Medulla oblongata (tissue), 1 donor: ENCODE results near the gene LGALS3.
A peak's percentile ranks its signal among the peaks of the same experiment; 100 is the strongest.

Source experiments
- DNase-seq: peaks from one replicate; pipeline ENCODE4 v3.0.0-alpha.2; 2015; ENCODE audit errors: extremely low spot score

LGALS3 gene

DNA sequence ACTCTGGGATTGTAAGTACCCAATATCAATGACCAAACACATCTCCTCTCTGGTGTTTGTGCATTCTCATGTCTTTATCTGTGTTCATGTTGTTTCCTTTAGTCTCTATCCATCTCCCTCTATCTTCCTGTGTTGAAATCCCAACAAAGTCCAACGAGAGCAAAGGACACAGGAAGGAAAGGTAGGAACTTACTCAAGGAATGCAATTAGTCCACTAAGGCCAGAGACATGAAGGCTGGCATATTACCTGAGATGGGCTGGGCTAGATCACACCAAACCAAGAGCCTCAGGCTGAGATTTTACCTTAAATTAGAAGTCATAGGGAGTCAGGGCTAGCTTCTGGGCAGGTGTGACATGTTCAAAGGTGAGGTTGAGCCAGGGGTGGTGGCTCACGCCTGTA lies 14.3 kb upstream of the LGALS3 start:
- DNase-seq: no peak

DNA sequence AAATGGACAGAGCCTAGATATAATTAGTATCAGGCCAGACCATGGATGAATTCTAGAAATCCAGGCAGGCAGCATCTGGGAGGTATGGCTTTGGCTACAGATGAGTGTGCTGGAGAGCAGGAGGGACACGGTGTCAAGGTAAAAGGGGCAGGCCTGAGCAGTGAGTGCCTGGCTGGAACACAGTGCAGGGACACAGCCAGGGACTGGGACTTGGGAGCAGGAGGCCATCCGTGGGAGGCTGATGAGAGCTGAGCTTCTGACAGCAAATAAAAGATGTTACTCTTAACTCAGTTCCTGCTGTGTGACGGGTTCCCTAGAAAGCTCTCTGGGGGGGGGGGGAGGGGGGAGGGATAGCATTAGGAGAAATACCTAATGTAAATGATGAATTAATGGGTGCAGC lies 13.6 kb upstream of the LGALS3 start:
- DNase-seq: no peak

DNA sequence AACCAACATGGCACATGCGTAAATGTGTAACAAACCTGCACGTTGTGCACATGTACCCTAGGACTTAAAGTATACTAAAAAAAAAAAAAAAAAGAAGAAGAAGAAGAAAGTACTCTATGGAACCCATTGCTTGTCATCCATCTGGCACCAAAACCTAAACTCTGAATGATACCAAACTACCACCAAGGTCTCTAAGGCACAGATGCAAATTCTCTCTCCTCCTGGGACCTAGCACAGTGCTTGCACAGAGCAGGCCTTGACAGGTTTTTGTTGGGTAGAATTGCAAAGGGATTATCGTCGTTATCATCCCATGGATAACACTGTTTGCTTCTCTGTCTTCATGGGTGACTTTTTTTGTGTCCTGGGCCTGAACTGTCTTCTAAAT lies 13.2 kb upstream of the LGALS3 start:
- DNase-seq: no peak

DNA sequence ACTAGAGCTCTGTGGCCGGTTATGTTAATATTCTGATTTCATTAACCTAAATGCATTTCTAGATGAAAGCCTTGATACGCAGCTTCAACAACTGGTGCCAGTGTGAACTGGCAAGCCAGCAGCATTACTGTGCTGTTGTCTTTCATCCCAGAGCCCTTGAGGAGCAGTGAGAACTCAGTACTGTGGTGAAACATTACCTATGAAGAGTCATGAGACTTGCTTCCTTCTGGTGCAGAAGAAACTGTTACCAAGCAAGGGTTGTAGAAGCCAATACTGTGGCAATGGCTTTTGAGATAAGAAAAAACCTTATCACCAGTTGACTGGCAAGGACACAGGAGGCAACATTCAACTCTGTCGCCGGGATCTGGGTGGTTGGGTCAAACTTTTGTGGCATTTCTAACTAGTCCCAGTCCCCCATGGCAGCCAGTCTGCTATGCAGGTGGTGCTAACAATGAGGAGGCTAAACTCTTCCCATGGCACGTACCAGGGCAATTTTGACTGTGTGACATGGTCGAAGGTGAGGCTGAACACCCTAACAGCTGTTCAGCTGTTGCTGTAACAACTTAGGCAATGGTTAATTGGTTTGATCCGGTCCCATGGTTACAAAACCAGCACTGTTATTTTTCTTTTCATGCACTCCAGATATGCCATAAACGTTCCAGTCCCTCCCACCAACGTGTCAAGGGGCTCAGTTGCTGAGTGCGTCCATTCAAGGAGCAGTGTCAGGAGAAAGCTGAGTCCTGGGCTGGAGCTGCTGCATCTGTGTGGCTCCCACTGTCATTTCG lies 12.6 kb upstream of the LGALS3 start:
- no peak for DNase-seq

DNA sequence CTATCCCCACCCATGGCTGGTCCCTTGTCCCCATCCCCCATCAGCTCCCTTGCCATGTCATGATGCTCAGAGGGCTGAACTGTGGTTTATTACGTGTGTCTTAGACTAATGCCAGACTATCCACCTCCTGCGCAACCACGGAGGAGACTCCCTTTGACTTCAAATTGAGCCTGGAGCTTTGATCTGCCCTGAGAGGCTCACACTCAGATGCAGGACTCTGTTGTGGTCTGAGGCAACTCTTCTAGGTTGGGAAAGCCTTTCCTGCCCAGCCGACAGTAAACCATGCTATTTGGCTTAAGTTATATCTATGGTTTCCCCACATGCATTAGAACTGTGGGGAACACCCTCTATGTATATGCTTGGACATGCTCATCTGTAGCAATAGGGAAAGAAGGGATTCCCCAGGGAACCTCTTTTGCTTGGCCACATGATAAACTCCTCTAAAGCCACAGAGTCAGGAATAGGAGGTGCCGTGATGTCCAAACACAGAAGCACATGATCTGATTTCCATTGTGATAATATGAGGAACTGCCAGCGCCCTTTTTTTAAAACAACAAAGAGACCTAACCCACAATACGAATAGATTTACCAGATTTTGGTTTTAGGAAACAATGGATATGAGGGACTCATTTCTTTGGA lies 11.1 kb upstream of the LGALS3 start:
- peak; percentile 64 for DNase-seq

DNA sequence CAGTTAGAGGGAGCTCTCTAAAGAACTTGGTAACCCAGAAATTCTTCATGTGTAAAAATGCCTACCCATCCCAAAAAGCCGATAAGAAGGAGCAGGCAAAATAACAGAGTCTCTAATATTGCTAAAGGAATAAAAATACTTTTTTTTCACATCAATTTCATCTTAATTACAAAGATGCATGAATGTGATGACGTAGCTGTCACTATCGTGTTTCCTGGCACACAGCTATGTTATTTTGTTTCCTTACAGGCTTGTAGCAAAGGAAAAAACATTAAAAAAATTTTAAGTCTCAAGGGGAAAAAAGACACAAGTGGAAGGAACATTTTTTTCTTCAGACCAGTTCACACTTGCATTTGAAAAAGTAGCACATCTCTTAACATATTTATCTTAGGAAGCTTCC lies 10.3 kb upstream of the LGALS3 start:
- DNase-seq: no peak

- no peak for DNase-seq
Observed at GRCh38 chr14:55120571-55121495, 8.2 kb upstream of the LGALS3 start.

GRCh38 chr14:55121628-55122439 lies 7.2 kb upstream of the LGALS3 start:
- DNase-seq: no peak

DNA sequence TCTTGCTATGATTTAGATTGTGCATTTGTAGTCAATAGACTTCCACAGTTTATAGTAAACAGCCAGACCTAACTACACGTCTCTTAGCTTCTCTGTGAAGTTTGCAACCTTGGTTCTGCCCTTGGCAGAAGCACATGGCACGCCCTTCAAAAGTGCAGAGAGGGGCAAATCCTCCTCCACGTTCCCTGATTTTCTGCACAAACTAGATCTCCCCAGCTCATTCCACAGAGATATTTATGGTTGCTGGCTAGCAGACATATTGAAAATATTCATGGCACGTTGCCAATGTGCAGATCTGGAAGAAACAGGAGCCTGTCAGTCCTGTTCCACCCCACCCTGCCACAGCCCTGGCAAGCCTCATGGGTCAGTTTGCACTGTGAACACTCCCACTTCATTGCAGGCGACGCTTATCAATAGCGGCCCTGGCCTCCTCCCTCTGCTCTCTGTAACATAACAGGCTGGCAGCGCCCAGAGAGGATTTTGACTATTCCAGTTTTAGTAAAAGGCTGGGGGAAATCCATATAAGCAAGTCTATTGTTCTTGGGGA lies 6.5 kb upstream of the LGALS3 start:
- DNase-seq: no peak

GRCh38 chr14:55123101-55123500 lies 6.0 kb upstream of the LGALS3 start:
- DNase-seq: no peak

GRCh38 chr14:55123852-55124639 lies 5.0 kb upstream of the LGALS3 start:
- no peak for DNase-seq

DNA sequence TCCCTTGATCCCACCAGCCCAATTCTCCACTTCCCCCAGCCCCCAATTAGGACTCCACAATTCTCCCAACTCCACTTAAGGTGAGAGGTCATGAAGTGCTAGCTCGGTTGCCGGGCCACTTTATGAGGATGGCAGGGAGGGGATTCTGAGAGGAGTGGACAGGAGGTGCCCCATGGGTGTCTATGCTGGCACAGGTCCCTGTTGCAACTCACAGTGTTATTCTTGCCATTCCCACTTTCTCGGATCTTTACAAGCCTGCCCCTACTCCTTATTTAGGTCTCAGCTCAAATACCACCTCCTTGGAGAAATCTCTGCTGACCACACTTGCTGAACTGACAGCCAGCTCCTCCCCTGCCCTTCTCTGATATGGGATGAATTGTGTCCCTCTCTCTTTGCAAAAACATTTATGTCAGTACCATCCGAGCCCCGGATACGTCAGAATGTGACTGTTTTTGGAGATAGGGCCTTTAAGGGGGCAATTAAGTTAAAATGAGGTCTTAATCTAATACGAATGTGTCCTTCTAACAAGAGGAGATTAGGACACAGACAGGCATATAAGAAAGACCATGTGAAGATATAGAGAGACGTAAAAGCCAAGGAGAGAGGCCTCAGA lies 4.2 kb upstream of the LGALS3 start:
- DNase-seq: no peak

DNA sequence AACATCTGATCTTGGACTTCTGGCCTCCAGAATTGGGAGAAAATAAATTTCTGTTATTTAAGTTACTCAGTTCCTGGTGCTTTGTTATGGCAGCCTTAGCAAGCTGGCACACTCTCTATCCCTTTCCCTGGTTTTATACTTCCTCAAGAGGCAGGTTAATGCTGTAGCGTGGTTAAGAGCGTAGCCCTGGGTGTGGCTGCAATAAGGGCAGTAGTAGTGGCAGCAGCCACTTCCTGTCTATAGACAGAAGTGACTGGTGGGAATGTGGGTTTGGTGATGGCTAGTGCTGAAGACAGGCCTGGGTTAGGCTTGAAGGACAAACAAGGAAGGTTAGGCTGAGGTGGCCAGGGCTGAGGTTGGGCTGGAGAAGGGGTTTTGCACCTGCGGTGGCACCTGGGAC lies 3.6 kb upstream of the LGALS3 start:
- DNase-seq: no peak

DNA sequence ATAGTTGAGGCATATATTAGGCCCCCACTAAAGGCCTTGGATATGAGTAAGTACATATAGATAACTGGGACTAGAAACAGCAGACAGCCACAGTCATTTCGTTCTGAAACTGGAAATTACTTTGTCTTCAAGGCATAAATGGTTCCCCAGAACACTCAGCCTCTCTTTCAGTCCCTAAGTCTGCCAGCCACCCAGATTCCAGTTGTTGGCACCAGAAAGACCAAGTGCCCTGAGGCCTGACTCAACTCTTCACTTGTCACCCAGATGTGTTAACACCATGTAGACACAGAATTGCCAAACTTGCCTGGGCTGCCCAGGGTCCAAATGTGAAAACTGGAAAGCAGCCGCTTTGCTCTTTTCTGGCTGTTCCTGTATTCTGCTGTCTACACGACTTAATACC lies 3.0 kb upstream of the LGALS3 start:
- no peak for DNase-seq

GRCh38 chr14:55126932-55127459 lies 2.1 kb upstream of the LGALS3 start:
- DNase-seq: no peak

DNA sequence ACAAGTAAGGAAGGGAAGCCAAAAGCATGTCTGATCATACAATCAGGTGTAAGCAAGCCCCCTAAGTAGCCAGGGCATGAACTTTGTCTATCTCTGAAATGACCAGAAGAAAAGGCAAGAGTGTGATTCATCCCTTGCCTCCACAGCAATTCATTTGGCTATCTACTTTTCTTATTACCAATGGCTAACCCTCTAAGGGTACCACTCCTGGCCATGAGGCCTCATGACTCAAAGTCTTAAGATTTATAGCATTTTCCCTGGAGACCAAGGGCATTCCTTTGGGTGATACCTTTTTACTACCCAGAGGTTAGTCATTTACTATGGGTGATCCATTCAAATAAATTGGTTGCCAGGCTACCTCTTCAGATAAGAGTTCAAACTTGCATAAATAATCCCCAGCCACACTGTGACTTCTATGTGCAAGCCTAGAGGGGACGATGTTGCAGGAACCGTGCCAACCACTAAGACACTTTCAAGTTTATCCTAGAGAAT lies 1.5 kb upstream of the LGALS3 start:
- no peak for DNase-seq

GRCh38 chr14:55128386-55129085 lies 516 bp upstream of the LGALS3 start:
- DNase-seq: no peak

DNA sequence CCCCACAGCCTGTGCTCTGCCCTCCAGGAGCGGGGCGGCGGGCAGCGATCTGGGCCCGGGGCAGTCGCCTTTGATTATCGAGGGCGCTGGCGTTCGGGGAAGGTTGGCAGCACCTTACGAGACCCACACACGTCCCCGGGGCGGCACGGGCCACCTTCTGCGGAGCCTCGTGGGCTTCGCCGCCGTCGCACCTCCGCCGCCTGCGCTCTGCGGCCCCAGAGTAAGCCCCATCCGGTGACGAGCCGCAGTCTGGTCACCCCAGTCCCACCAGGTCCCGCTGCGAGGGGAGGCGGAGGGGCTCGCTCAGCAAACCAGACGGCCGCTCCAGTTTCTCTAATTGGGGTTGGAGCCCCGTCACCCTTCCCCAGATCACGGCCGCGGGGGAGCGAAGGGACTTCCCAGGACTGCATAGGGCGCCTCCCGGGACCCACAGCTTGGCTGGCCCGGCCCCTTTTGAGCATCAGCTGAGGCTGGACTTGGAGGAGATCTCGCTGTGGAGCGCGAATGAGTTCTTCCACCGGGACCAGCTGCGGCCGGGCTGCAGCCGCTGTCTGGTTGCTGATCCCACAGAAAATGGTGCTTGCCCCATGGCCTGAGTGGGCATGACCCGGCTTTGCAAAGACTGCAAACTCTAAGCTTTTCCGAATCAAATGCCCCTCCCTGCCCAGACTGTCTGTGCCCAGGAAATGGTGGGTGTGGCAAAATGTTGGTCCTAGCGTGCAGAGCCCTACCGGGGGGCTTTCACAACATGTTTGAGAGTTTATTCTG lies 560 bp downstream of the LGALS3 start:
- peak; percentile 31 for DNase-seq
